Lung microvascular endothelial cell (primary cell): ENCODE results near the gene IGFBP7. TPM values are rescaled to one million over a fixed set of nuclear protein-coding genes. Genes with fewer than 3 reads are reported as not detected.
A peak's percentile ranks its signal among the peaks of the same experiment; 100 is the strongest.

Source experiments
- DNase-seq, 2 donors: peaks; one replicate each; pipeline versions ENCODE4 v3.0.0 to v3.0.0-alpha.2; 2010; ENCODE audit warnings: low read depth in 2 of 2
- total RNA-seq: library from RNA; depleted of rRNA; stranded (reverse); fragments of >200 nt; gene quantifications from 2 replicates; pipeline ENCODE4 v1.2.1, GENCODE V29; 2014

IGFBP7 gene
- total RNA-seq, 1 donor from 2014 or later = 1,907 TPM

GRCh38 chr4:57043347-57044251, 66.6 kb downstream of the IGFBP7 start:
- peak in 1 of 2 donors; percentile 68 for DNase-seq

- peak in 1 of 2 donors; percentile 75 for DNase-seq
Observed at GRCh38 chr4:57042711-57043169, 67.4 kb downstream of the IGFBP7 start.

- no peak for DNase-seq
Observed at GRCh38 chr4:57041020-57041419, 69.2 kb downstream of the IGFBP7 start.

GRCh38 chr4:57040510-57040909, 69.7 kb downstream of the IGFBP7 start:
- DNase-seq = no peak

GRCh38 chr4:57039345-57039744, 70.8 kb downstream of the IGFBP7 start:
- DNase-seq = no peak

GRCh38 chr4:57037982-57038604, 72.1 kb downstream of the IGFBP7 start:
- DNase-seq = peak; percentile 65 to 78

GRCh38 chr4:57034520-57034919, 75.7 kb downstream of the IGFBP7 start:
- no peak for DNase-seq

- DNase-seq = peak; percentile 22 to 54
Observed at GRCh38 chr4:57023104-57023503, 87.1 kb downstream of the IGFBP7 start.

- peak; percentile 46 to 94 for DNase-seq
Observed at GRCh38 chr4:57020467-57021101, 89.6 kb downstream of the IGFBP7 start.

- DNase-seq = no peak
Observed at GRCh38 chr4:57018980-57019379, 91.2 kb downstream of the IGFBP7 start.

- no peak for DNase-seq
Observed at GRCh38 chr4:57013543-57014120, 96.6 kb downstream of the IGFBP7 start.

GRCh38 chr4:56999751-57000150, 110.4 kb downstream of the IGFBP7 start:
- no peak for DNase-seq

GRCh38 chr4:56995525-56995924, 114.7 kb downstream of the IGFBP7 start:
- DNase-seq = peak; percentile 71 to 97

- DNase-seq = no peak
Observed at GRCh38 chr4:56990109-56990905, 119.9 kb downstream of the IGFBP7 start.

GRCh38 chr4:56986952-56987351, 123.2 kb downstream of the IGFBP7 start:
- no peak for DNase-seq

GRCh38 chr4:56986192-56986591, 124.0 kb downstream of the IGFBP7 start:
- DNase-seq = no peak

GRCh38 chr4:56981795-56982201, 128.4 kb downstream of the IGFBP7 start:
- peak; percentile 57 to 83 for DNase-seq
